Glomerular endothelial cell (primary cell): ENCODE measurements around the gene ULBP2. TPM values are rescaled to one million over a fixed set of nuclear protein-coding genes. Genes with fewer than 3 reads are reported as not detected.
"Not testable (repeated sequence)": the region's sequence is repeated elsewhere in the genome, so short reads cannot be mapped to it uniquely, and the experiment has no call there.

Experiments used
- DNase-seq: peaks from one replicate; pipeline ENCODE4 v3.0.0-alpha.2; 2011; ENCODE audit warnings: low read depth, low spot score; ENCODE audit errors: extremely low read depth
- total RNA-seq: library from RNA; depleted of rRNA; stranded (reverse); fragments of >200 nt; gene quantifications from 2 replicates; pipeline ENCODE4 v1.2.3, GENCODE V29; 2015

Gene ULBP2
- total RNA-seq, 1 donor from 2014 or later: 19.0 TPM

DNA sequence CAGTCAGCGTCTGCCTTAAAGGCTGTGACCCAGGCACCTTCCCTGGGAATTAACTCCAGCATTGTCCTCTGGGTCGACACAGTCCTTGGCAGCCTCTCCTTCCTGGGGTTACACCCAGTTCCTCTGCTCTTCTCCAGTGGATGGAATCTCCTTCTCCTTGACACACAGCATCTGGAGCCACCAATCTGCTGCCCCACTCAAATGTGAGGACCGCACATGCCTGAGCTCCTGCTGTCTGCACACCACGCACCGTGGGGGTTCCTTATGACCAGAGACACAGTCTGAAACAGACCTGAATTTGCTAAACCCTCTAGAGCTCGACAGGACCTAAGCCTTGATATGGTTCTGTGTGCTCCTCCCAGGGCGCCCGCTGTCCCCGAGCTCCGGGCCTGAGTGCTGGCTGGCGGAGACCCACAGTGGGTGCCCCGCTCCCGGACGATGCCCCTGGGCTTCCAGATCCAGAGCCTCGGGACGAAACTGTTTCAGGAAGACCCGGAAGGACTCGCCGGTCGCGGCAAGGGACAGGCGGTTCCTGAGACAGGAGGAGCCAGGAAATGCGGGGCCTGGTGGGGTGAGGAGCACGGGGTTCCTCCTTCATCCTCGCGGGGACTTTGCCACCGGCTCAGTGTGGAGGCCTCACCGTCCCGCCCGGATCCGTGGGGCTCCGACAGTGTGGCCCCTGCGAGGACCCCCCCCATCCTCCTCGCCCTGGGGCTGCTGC lies 16.4 kb upstream of the ULBP2 start:
- no peak for DNase-seq

DNA sequence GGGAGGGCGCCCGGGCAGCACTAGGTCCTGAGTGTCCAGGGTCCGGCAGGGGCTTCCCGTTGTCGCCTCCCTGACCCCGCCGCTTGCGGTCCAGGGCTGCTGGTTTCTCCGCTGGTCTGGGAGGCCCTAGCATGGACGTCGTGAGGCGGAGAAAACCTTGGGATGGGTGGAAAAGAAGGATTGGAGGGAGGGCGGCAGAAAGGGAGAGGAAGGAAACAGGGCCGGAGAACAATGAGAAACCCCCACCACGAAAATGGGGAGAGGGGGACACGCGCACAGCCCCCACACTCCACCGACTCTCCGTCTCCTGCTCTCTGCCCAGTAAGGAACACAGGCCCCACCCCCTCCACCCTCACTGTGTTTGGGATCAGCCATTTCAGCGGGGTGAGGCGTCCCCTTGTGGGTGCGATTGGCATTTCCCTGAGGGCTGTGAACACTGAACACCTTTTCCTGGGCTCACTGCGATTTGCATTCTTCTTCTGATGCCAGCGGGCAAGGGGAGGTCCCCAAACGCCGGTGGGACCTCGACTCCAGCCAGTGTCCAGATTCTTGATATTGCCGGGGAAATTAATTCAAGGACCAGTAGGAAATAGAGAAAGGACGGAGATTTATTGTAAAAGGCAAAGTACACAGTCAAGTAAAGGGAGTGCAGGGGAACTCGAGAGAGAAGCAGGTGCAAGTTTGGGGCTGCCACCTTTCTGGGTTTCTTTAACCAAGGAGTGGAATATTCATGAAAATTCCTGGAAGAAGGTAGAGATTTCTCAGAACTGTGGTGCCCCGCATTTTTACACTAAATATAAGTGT lies 15.6 kb upstream of the ULBP2 start:
- peak; percentile 36 for DNase-seq

DNA sequence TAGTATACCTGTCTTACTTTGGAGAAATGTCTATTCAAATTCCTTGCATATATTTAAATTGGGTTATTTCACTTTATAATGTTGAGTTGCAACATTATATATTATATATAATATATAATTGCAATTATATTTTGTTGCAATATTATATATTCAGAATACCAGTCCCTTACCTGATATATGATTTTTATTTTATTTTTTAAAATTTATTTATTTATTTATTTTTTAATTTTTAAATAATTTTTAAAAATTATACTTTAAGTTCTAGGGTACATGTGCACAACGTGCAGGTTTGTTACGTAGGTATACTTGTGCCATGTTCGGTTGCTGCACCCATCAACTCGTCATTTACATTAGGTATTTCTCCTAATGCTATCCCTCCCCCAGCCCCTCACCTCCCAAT lies 14.8 kb upstream of the ULBP2 start:
- not testable (repeated sequence) for DNase-seq

DNA sequence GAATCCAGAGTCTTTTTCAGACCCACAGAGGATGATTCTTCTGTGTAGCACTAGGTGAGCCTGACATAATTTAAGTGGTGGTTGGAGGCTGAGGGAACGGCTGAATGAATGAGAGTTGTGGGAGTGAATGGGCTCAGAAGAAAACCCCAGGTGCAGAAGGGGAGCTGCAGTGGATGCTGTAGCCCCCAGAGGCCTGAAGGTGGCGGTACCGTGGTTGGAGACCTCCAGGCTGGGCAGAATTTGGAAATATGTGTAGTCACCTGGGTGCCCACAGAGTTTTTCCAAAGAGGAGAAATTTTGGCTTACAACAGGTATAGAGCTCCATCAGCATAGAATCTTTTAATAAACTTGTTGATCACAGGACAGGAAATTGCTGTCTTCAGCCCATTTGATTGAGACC lies 12.4 kb upstream of the ULBP2 start:
- DNase-seq: no peak

DNA sequence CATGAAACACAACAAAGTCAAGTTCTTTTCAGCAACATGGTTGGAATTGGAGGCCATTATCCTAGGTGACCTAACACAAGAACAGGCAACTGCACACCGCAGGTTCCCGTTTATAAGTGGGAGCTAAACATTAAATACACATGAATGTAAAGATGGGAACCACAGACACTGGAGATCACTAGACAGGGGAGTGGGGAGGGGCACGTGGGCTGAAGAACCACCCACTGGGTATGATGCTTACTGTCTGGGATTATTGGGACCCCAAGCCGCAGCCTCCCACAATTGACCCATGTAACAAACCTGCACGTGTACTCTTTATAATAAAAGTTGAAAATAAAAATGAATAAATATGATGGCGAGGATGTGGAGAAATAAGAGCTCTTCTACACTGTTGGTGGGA lies 10.3 kb upstream of the ULBP2 start:
- no peak for DNase-seq

DNA sequence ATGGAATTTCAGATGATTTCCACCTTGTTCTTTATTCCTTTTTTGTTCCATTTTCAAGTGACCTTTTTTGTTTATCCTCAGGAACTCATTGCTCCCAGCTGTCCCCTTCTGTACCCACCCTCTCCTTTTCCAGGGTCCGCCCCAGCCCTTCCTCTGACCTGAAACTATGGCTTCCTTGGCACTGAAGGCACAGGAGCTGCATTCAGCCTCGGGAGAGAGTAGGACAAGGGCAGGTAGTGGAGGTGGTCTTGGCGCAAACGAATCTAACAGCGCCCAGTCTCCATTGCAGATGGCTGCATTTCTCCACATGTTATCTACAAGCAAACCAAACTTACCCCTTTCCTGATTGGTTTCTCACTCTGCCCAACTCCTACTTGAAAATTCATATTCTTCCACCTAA lies 8.8 kb upstream of the ULBP2 start:
- DNase-seq: no peak

DNA sequence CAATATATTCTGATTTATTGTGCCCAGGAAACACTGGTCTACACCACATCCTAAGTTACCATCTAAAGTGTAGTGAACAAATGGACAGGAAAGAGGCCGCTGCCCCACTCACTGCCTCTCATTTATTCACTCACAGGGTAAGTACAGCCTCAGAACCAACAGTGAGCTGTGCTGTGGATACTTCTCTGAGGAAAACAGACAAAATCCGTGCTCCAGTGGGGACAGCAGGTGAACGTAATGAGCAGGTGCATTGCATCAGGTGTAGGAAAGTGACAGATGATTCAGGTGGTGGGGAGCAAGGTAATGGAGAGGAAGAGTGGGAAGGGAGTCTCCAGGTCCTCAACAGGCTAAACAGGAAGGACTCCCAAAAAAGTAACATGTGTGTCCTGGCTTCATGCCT lies 8.4 kb upstream of the ULBP2 start:
- no peak for DNase-seq

DNA sequence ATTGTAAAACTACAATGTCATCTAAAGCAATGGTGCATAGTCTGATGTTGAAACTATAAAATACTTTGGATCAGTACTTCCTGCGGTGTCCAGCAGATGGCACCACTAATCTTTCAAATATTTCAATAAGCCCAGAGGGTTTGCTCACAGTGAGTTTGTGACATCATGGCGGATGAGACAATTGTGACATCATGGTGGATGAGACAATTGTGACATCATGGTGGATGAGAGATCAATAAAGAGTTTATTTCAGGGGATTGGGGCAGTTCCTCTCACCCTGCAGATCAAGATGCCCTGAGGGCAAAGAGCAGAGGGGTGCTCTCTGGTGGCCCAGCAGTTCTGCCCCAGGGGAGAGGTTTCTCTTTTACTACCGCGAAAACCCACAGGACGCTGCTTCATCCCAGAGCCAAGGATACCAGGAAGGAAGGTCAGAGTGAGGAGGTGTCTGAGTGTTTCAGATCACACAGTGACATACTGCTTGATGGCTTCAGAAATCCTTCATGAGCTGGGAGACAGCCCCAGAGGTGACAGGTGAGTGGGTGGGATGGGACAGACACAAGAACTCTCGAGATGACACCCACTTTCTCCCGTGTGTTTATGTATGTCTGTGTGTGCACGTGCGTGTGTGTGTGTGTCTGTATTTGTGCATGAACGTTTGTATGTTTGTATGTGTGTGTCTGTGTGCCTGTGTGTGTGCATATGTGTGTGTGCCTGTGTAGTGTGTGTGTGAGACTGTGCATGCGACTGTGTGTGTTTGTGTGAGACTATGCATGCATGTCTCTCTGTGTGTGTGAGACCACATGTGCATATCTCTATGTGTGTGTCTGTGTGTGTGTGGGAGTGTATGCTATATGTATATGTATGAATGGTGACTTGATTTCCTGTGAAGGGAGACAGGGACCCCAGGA lies 7.3 kb upstream of the ULBP2 start:
- DNase-seq: peak; percentile 71

DNA sequence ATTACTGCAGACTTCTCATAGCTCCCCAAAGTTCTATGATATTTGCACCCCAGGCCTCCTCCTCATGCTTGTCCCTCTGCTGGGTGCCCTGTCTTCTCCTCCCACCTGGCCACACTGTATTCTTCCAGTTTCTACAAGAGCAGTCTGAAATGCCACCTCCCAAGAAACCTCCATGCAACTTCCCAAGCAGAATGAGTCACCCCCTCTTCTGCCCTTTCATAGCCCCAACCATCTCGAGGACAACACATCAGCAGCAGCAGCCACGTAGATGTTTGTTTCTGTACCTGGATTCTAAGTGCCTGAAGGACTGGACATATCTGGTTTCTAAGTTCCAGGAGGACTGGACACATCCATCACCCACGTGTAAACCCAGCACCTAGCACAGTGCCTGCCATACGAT lies 6.6 kb upstream of the ULBP2 start:
- no peak for DNase-seq

DNA sequence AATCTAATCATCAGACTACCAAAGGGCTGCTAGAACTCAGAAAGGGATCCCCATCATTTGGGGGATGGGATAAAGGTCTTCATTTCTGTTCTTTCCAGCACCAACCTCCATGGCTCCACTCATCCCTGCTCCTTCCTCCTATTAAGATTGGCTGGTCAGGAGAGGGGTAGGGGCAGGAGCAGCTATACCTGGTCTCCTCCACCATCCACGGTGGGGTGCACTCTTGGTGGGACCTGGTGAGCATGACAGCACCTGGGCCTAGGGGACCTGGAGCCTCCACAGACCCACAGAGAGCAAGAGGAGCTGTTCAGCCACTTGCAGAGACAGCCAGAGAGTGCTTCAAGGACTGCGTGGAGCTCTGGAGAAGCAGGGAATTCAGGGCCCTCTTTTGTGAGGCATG lies 6.1 kb upstream of the ULBP2 start:
- DNase-seq: no peak

DNA sequence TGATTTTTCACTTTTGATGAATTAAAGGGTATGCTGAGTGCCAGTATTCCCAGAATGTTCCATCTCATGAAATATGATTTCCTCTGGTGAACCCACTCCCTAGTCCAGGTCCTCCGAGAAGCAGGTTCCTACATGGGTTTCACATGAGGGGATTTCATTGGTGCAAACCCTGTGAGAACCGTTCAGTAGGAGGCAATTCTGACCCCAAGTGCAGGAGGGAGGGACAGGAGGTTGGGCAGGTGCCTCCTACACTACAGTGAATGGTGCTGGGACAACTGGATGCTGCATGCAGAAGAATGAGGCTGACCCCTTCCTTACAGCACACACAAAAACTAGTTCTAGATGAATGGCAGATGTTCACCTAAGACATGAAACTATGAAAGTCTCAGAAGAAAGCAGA lies 5.1 kb upstream of the ULBP2 start:
- DNase-seq: no peak

DNA sequence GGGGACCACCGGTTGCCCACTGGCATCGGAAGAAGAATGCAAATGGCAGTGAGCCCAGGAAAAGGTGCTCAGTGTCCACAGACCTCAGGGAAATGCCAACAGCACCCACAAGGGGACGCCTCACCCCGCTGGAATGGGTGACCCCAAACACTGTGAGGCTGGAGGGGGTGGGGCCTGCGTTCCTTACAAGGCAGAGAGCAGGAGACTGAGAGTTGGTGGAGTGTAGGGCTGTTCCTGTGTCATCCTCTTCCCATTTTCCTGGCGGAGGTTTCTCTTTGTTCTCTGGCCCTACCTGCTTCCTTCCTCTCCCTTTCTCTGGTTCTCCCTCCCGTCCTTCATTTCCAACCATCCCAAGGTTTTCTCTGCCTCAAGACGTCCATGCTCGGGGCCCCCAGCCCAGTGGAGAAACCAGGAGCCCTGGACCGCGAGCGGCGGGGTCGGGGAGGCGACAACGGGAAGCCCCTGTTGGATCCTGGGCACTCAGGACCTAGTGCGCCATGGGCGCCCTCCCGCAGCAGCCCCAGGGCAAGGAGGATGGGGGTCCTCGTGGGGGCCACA lies 3.7 kb upstream of the ULBP2 start:
- not testable (repeated sequence) for DNase-seq

DNA sequence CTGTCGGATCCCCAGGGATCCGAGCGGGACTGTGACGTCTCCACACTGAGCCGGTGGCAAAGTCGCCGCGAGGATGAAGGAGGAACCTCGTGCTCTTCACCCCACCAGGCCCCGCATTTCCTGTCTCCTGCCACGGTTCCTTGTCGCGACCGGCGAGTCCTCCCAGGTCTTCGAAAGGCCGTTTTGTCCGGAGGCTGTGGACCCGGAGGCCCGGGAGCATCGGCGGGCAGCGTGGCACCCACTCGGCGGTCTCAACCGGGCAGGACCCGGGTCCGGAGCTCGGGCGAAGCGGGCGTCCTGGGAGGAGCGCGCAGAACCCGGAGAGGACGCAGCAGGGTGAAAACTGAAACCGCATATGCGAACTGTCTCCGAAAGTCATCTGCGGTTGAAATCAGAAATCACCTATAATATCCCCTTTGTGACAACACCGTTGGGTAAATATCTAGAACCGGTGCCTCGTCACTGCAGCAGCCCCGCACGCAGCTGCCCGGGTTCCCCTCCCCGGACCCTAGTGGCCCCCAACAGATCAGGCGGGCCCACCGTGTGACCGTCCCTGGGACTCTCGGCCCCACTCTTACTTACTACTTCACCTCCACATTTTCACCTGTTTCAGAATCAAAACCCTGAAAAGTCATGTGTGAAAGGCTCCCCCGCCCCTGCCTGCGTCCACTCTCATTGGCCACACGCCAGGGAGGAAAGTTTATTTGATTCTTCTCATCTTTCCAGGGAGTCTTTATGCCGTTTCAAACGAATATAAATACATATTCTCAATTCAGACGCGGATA lies 3.1 kb upstream of the ULBP2 start:
- no peak for DNase-seq

DNA sequence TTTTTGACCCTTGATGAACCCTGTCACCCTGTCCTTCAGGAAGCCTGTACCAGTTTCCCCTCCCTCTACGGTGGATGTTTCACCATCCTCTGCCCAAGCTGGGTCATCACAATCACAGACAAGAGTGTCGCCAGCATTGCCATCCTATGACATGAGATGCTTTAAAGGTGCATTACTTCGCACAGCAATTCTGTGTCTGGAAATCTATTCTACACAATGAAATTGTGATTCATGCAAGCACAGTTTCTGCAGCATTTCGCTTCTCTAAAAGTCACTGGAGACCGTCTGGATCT lies 2.5 kb upstream of the ULBP2 start:
- DNase-seq: no peak

DNA sequence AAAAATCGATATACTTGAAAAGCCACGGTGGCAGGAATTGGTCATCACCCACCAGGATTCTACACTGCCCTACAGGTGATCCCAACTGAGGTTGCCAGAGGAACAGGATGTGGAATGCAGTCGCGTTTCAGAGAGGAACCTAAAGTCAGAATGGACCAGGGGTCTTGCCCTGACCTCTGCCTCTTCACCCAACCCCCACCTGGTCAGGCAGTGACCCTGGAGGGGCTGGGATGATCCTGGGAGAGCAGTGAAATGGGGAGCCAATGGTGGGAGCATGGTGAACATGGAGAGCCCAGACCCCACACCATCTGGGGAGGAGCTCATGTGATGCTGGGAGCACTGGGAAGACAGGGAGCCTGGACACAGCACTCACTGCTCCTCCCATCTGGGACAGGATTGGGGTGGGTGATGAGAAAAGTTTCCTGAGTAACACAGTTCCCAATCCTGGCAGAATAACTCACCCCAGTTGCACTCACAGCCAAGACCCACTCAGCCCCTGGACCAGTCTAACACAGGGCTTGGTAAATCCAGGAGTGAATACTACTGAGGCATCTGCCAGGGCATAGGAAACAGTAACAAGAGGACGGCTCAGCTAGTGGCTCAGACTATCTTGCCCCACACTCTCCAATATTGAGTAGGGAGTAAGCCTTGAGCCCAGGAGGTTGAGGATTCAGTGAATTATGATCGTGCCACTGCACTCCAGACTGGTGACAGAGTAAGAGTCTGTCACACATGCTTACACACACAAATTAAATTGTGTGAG lies 1.7 kb upstream of the ULBP2 start:
- DNase-seq: no peak

DNA sequence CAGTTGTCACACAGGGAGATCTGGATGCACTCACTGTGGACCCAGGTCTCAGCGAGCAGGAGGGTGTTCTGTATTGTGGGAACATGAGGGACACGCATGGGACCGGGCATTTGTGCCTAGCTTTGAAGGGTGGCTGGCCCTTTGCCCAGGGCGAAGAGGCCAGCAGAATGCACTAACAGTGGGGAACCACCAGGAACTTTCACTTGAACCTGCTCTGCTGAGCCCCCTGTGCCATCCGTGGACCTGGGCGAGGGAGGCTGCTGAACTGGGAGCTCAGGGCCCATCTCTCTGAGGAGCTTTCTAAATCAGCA lies 1.2 kb upstream of the ULBP2 start:
- no peak for DNase-seq

DNA sequence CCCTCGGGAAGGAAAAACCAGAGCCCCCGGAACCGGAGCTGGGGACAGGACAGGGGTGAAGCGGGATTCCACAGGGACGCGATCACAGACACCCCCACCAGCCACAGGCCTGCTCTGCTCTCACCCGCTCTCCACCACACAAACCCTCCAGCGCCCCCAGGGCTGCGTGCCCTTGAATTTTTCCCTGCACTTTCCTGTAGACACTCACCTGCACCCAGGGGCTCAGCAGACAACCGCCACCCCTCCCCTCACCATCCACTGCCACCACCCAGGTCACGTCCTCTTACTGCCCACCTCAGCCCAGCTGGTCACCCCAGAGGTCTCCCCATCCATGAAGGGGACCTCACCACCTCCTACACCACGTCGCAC lies 631 bp downstream of the ULBP2 start:
- no peak for DNase-seq

DNA sequence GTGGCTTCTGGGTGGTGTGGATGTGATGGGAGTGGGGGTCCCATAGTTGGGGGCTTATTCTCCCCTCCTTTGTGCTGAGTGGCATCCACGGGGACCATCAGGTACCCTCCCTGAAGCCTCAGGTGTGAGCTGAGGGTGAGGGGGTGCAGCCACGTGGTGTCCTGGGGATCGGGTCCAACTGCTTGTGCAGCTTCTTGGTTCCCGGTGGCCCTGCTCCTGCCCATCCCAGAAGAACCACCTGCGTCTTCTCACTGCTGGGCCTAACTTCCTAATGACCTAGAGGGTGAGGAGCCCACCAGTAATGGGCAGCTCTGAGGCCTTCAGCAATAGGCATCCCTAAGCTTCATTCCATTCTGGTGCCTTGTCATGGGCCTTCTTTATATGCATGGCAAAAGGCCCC lies 1.5 kb downstream of the ULBP2 start:
- not testable (repeated sequence) for DNase-seq

DNA sequence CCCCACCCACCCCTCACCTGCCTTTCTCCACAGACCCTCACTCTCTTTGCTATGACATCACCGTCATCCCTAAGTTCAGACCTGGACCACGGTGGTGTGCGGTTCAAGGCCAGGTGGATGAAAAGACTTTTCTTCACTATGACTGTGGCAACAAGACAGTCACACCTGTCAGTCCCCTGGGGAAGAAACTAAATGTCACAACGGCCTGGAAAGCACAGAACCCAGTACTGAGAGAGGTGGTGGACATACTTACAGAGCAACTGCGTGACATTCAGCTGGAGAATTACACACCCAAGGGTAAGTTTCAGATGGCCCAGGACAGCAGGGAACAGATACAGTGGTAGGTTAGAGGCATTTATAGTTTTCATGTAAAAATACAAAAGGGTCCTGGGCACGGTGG lies 3.5 kb downstream of the ULBP2 start:
- DNase-seq: not testable (repeated sequence)

DNA sequence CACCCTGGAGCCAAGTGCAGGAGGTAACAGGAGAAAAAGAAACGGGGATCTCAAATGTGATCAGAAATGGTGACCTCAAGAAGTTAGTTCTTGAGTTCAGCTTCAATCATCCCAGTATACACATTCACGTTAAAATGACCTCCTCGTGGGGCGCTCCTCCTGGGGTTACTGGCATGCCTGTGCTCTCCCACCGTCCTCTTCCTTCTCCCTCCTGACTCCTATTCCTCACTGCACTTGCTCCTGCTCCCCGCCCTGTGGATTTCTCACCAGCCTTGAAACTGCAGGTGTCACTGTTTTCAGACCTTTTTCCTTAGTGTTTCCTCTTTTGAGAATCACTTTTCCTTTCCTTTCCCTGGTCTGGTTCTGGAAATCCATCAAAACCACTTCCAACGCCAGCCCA lies 4.8 kb downstream of the ULBP2 start:
- not testable (repeated sequence) for DNase-seq
